Measurements from ENCODE around the gene TMEM175.

- TF ChIP-seq CTCF (IDR thresholded peaks at IDR 0.05) (no peak), POLR2A (IDR thresholded peaks at IDR 0.05) (no peak)
Observed at GRCh38 chr4:912548-913279, 19.5 kb upstream of the TMEM175 start.

Data from prostate gland (tissue), 2 donors.